Naive B cell (primary cell): ENCODE results near the gene INO80. TPM values are rescaled to one million over a fixed set of nuclear protein-coding genes. Genes with fewer than 3 reads are reported as not detected.
"Not testable (repeated sequence)": the region's sequence is repeated elsewhere in the genome, so short reads cannot be mapped to it uniquely, and the experiment has no call there.

Source experiments
- ATAC-seq, 2 donors: fragments of 150-1000 bp; cut with Tn5 transposase; 2 replicates each; pipeline ENCODE4 v1.10.0; 2021; ENCODE audit warnings: low read depth in 2 of 2, mild to moderate bottlenecking in 2 of 2, moderate library complexity in 2 of 2
- DNase-seq: peaks from one replicate; pipeline ENCODE4 v3.0.0; 2022
- H3K27ac Mint-ChIP-seq, 6 donors: one replicate each; pipeline ENCODE4 v1.8.0; 2020 to 2022; ENCODE audit warnings: mild to moderate bottlenecking in 6 of 6, mixed read lengths in 6 of 6, moderate library complexity in 5 of 6, inconsistent platforms in 2 of 6
- H3K27me3 Mint-ChIP-seq, 3 donors: one replicate each; pipeline ENCODE4 v1.8.0; 2021 to 2022; ENCODE audit warnings: mixed read lengths in 3 of 3, mild to moderate bottlenecking in 1 of 3
- H3K36me3 Mint-ChIP-seq, 2 donors: one replicate each; pipeline ENCODE4 v1.8.0; 2020 to 2022; ENCODE audit warnings: mixed read lengths in 2 of 2, inconsistent platforms in 1 of 2, mild to moderate bottlenecking in 1 of 2
- H3K4me1 Mint-ChIP-seq, 3 donors: one replicate each; pipeline ENCODE4 v1.8.0; 2020 to 2022; ENCODE audit warnings: mixed read lengths in 3 of 3, inconsistent platforms in 1 of 3, mild to moderate bottlenecking in 1 of 3, moderate library complexity in 1 of 3
- H3K4me3 Mint-ChIP-seq, 8 donors: one replicate each; pipeline ENCODE4 v1.8.0; 2020 to 2022; ENCODE audit warnings: mild to moderate bottlenecking in 8 of 8, mixed read lengths in 8 of 8, moderate library complexity in 8 of 8, inconsistent platforms in 2 of 8
- H3K9me3 Mint-ChIP-seq, 7 donors: one replicate each; pipeline ENCODE4 v1.8.0; 2020 to 2022; ENCODE audit warnings: mixed read lengths in 7 of 7, mild to moderate bottlenecking in 5 of 7, inconsistent platforms in 2 of 7, moderate library complexity in 1 of 7
- polyA plus RNA-seq, 6 donors: library from polyadenylated mRNA; unstranded; fragments of 300-500 nt; fragmentation: Illumina TruSeq; gene quantifications; one replicate each; pipeline ENCODE4 v1.2.3, GENCODE V29; 2021; ENCODE audit warnings: low read depth in 6 of 6

Gene INO80, protein sequence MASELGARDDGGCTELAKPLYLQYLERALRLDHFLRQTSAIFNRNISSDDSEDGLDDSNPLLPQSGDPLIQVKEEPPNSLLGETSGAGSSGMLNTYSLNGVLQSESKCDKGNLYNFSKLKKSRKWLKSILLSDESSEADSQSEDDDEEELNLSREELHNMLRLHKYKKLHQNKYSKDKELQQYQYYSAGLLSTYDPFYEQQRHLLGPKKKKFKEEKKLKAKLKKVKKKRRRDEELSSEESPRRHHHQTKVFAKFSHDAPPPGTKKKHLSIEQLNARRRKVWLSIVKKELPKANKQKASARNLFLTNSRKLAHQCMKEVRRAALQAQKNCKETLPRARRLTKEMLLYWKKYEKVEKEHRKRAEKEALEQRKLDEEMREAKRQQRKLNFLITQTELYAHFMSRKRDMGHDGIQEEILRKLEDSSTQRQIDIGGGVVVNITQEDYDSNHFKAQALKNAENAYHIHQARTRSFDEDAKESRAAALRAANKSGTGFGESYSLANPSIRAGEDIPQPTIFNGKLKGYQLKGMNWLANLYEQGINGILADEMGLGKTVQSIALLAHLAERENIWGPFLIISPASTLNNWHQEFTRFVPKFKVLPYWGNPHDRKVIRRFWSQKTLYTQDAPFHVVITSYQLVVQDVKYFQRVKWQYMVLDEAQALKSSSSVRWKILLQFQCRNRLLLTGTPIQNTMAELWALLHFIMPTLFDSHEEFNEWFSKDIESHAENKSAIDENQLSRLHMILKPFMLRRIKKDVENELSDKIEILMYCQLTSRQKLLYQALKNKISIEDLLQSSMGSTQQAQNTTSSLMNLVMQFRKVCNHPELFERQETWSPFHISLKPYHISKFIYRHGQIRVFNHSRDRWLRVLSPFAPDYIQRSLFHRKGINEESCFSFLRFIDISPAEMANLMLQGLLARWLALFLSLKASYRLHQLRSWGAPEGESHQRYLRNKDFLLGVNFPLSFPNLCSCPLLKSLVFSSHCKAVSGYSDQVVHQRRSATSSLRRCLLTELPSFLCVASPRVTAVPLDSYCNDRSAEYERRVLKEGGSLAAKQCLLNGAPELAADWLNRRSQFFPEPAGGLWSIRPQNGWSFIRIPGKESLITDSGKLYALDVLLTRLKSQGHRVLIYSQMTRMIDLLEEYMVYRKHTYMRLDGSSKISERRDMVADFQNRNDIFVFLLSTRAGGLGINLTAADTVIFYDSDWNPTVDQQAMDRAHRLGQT (N-terminal part only)
- 10 to 100 TPM in 1 of 6 donors, 1 to 10 TPM in 5; 3.4 to 17.1 (median 7.5) TPM for polyA plus RNA-seq

DNA sequence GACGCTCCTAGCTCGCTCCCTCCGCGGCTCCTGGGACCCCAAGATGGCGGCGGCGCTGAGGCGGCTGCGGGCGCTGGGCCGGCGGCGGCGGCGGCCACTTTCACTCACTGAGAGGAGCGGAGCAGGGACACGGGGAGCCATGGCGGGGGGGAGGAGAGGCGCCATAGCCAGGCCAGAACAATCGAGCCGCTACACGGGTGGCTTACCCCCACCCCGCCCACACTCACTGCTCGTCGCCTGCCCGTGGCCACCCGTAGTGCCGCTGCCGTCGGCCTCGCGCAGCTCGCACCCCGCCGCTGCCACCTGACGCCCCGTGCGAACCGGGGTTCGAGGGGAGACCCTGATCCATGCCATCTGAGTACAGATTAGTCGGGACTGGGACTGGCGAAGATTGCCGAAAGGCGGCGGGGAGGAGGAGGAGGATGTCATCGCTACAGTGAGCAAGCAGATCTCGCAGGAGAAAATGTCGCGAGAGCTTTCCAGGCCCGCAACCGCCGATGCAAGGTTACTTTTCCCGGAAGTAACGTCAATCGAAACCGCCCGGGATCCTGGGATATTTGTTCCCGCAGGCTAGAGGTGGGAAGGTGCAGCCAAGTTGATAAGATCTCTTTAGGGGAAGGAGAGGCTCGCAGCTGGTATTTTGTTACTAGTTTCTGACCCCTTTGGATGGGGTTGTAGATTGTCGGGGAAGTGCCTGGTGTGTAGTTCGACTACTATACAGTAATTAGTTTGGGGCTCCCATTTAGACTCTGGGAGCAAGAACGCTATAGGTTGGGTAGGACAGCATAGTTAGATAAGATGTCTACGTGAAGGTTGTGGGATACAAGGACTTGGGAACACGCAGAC is at the start of gene INO80:
TSS of gene INO80 (minus strand) at position 165 of the 846 bp plus-strand sequence. CDS start 19,970 bp downstream, outside the sequence.
- peak; percentile 94 for DNase-seq
- ATAC-seq: peak; percentile 56 to 60
- H3K27ac Mint-ChIP-seq: peak within 1 kb of the TSS; percentile 99 to 100 (median 100)
- H3K36me3 Mint-ChIP-seq: no peaks in the 10 kb centered on the region
- peak within 1 kb of the TSS; percentile 93 to 99 (median 98) for H3K4me3 Mint-ChIP-seq
- H3K9me3 Mint-ChIP-seq: no peaks in the 10 kb centered on the region
- H3K4me1 Mint-ChIP-seq: peaks cover 14 to 34% (median 29%) of the 10 kb centered on the region in 3 donors
- no peaks in the 10 kb centered on the region for H3K27me3 Mint-ChIP-seq

DNA sequence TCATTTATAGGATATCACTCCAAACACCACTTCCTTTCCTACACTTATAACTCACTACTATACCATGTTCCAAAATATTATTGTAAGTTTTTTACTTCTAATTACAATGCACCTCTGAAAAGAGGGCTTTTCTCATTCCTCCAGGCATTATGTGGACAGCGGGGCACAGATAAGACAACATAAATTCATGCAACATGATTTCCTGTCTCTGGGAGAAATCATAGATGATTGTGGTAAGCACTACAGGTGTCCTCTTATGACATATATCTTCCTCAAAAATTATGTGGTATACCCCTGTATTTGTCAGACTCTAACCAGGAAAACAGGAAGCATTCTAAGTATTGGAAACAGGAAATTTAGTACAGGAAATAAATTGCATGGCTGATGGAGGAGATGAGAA is 45.7 kb upstream of the INO80 start:
- DNase-seq: no peak
- Mint-ChIP-seq H3K4me3 (no peak overlapping the region), H3K9me3 (no peaks in the 10 kb centered on the region), H3K4me1 (peaks cover 0 to 6% (median 0%) of the 10 kb centered on the region in 3 donors), H3K27ac (peak overlapping the region in 1 of 6 donors; percentile 3), H3K27me3 (no peaks in the 10 kb centered on the region), H3K36me3 (no peaks in the 10 kb centered on the region)
- no peak for ATAC-seq

DNA sequence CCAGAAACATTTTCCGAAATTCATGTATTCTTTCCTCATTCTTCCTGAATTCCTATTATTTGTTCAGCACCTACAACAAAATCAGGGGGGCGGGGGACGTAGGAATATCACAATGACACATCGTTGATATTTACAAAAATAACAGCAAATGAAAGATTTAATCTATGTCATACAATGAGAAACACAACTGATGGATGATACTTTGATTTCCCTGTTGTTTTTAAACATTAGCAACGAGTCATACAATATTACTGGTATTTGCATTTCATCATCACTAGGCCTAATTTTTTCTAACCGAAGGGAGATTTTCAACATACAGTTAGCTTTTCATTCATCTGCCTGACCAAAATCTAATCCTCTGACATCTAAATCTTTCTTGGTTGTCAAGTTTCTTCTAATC is 45.3 kb upstream of the INO80 start:
- Mint-ChIP-seq H3K36me3 (no peaks in the 10 kb centered on the region), H3K4me1 (peaks cover 0 to 6% (median 0%) of the 10 kb centered on the region in 3 donors), H3K4me3 (no peak overlapping the region), H3K27ac (no peak overlapping the region), H3K27me3 (no peaks in the 10 kb centered on the region), H3K9me3 (no peaks in the 10 kb centered on the region)
- no peak for DNase-seq
- no peak for ATAC-seq

DNA sequence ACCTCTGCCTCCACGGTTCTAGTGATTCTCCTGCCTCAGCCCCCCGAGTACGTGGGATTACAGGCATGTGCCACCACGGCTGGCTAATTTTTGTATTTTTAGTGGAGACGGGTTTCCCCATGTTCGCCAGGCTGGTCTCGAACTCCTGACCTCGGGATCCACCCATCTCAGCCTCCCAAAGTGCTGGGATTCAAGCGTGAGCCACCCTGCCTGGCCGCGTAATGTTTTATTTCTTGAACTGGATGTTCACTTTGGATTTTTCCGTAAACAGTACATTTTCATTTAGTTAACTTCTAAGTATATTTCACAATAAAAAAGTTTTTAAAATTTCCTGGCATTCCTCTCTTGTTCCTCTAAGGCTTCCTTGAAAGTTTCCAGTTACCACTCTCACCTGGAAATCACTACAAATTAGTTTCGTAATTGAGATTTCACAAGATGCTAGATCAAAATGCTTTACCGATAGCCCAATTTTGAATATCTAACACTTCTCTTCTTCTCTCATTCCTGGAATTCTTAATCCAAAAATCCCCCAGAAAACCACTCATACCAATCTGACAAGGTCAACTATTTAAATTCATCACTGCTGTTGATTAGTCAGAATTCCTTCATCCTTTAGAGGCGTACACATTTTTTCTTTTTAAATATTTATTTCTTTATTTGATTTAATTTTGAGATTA is 44.7 kb upstream of the INO80 start:
- H3K9me3 Mint-ChIP-seq: no peaks in the 10 kb centered on the region
- H3K4me1 Mint-ChIP-seq: peaks cover 0 to 6% (median 0%) of the 10 kb centered on the region in 3 donors
- no peak overlapping the region for H3K27ac Mint-ChIP-seq
- H3K4me3 Mint-ChIP-seq: no peak overlapping the region
- ATAC-seq: no peak
- DNase-seq: no peak
- no peaks in the 10 kb centered on the region for H3K36me3 Mint-ChIP-seq
- no peaks in the 10 kb centered on the region for H3K27me3 Mint-ChIP-seq

DNA sequence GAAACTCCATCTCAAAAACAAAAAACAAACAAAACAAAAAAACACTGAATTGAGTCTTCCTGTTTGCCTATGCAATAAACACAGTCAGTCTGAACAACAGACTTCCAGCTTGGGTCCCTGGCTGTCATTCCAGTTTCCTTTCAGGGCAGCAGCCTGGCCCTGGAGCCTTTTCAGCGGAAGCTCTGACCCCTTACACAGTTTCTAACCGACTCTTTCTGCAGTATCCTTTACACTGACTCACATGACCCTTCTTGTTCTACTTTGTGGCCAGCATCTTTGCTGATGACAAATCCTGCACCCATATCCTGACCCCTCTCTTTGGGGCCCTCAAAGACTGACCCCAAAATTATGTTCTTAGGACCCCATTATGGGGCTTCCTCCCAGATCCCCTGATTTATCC is 38.3 kb upstream of the INO80 start:
- Mint-ChIP-seq H3K27me3 (no peaks in the 10 kb centered on the region), H3K36me3 (no peaks in the 10 kb centered on the region), H3K4me3 (no peak overlapping the region), H3K9me3 (no peaks in the 10 kb centered on the region), H3K27ac (no peak overlapping the region), H3K4me1 (no peaks in the 10 kb centered on the region)
- ATAC-seq (no peak), DNase-seq (no peak)

DNA sequence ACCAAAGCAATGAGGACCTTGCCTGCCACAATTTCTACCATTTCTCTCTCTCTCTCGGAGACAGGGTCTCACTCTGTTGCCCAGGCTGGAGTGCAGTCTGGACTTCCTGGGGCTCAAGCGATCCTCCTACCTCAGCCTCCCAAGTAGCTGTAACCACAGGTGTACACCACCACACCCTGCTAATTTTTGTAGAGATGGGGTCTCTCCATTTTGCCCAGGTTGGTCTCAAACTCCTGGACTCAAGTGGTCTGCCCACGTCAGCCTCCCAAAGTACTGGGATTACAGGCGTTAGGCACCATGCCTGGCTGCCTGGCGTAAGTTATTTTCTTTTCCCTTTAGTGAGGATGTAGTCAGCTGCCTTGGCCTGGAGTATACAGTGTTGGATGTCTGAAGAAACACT is 37.7 kb upstream of the INO80 start:
- Mint-ChIP-seq H3K4me3 (no peak overlapping the region), H3K36me3 (no peaks in the 10 kb centered on the region), H3K9me3 (no peaks in the 10 kb centered on the region), H3K27me3 (no peaks in the 10 kb centered on the region), H3K4me1 (no peaks in the 10 kb centered on the region), H3K27ac (peak overlapping the region in 1 of 6 donors; percentile 44)
- DNase-seq (no peak), ATAC-seq (no peak)

DNA sequence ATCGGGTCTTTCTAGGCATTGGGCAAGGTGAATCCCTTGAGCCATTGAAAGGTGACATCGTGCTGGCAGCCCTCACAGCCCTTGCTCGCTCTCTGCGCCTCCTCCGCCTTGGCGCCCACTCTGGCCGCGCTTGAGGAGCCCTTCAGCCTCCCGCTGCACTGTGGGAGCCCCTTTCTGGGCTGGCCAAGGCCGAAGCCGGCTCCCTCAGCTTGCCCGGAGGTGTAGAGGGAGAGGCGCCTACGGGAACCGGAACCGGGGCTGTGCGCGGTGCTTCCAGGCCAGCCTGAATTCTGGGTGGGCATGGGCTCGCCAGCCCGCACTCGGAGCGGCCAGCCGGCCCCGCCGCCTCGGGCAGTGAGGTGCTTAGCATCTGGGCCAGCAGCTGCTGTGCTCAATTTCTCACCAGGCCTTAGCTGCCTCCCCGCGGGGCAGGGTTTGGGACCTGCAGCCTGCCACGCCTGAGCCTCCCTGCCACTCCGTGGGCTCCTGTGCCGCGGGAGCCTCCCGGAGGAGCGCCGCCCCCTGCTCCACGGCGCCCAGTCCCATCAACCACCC is 35.4 kb upstream of the INO80 start:
- no peak overlapping the region for H3K4me3 Mint-ChIP-seq
- H3K27me3 Mint-ChIP-seq: no peaks in the 10 kb centered on the region
- H3K9me3 Mint-ChIP-seq: no peaks in the 10 kb centered on the region
- no peaks in the 10 kb centered on the region for H3K36me3 Mint-ChIP-seq
- ATAC-seq (no peak), DNase-seq (no peak)
- no peak overlapping the region for H3K27ac Mint-ChIP-seq
- H3K4me1 Mint-ChIP-seq: no peaks in the 10 kb centered on the region

DNA sequence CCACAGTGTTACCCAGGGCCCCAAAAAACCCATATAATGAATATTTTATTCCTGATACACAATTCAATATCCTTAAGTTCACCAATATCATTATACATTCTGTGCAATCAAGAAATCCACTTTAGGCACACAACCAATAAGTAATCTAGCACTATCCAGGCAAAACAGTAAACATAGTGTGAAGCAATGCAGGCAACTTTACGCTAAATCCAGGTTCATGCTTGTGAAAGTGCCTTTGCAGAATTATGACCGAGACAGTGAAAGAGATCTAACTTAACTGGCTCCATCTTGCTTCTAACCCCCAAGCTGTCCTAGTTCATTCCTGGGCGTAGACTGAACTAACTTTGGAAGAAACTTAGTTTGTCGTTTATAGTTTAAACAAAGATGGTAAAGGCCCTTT is 34.2 kb upstream of the INO80 start:
- Mint-ChIP-seq H3K4me3 (no peak overlapping the region), H3K36me3 (no peaks in the 10 kb centered on the region), H3K27ac (no peak overlapping the region), H3K4me1 (no peaks in the 10 kb centered on the region), H3K27me3 (no peaks in the 10 kb centered on the region), H3K9me3 (no peaks in the 10 kb centered on the region)
- ATAC-seq (no peak), DNase-seq (no peak)

DNA sequence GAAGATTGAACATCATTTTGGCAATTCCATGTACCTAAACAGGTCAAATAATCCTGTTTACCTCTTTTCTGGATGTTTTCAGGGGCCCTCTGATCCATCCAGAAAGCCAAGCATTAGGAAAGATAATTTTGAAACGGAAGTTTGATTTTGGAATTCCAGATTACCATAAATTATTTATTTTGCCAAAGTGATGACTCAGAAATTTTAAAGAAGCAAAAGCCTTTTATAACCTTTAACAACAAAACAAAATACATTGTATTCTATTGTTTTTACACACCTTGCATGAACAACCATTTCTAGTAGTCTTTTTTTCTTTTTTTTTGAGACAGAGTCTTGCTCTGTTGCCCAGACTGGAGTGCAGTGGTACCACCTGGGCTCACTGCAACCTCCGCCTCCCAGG is 32.0 kb upstream of the INO80 start:
- Mint-ChIP-seq H3K4me3 (no peak overlapping the region), H3K27me3 (no peaks in the 10 kb centered on the region), H3K4me1 (no peaks in the 10 kb centered on the region), H3K27ac (no peak overlapping the region), H3K36me3 (no peaks in the 10 kb centered on the region), H3K9me3 (no peaks in the 10 kb centered on the region)
- DNase-seq: no peak
- ATAC-seq: no peak

DNA sequence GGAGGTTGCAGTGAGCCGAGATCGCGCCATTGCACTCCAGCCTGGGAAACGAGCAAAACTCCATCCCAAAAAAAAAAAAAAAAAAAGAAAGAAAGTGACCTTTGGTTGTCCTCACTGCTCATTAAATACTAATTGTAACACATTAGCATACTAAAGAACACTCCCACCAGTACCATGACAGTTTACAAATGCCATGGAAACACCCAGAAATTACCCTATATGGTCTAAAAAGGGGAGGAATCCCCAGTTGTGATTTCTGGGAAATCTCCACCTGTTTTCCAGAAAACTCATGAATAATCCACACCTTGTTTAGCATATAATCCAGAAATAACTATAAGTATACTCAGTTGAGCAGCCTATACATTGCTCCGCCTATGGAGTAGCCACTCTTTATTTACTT is 23.5 kb upstream of the INO80 start:
- DNase-seq (no peak), ATAC-seq (no peak)
- H3K4me3 Mint-ChIP-seq: no peak overlapping the region
- no peaks in the 10 kb centered on the region for H3K4me1 Mint-ChIP-seq
- H3K27me3 Mint-ChIP-seq: no peaks in the 10 kb centered on the region
- no peak overlapping the region for H3K27ac Mint-ChIP-seq
- no peaks in the 10 kb centered on the region for H3K36me3 Mint-ChIP-seq
- no peaks in the 10 kb centered on the region for H3K9me3 Mint-ChIP-seq

DNA sequence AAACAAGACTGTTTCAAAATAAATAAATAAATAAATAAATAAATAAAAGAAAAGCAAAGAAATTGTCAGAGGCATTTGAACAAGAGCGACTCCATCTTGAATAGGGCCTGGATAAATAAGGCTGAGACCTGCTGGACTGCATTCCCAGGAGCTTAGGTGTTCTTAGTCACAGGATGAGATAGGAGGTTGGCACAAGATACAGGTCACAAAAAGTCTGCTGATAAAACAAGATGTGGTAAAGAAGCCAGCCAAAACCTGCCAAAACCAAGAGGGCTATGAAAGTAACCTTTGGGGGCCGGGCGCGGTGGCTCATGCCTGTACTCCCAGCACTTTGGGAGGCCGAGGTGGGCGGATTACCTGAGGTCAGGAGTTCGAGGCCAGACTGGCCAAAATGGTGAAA is 23.0 kb upstream of the INO80 start:
- not testable (repeated sequence) for H3K27ac Mint-ChIP-seq, H3K36me3 Mint-ChIP-seq, DNase-seq, H3K27me3 Mint-ChIP-seq, H3K4me3 Mint-ChIP-seq, ATAC-seq, H3K4me1 Mint-ChIP-seq, H3K9me3 Mint-ChIP-seq

DNA sequence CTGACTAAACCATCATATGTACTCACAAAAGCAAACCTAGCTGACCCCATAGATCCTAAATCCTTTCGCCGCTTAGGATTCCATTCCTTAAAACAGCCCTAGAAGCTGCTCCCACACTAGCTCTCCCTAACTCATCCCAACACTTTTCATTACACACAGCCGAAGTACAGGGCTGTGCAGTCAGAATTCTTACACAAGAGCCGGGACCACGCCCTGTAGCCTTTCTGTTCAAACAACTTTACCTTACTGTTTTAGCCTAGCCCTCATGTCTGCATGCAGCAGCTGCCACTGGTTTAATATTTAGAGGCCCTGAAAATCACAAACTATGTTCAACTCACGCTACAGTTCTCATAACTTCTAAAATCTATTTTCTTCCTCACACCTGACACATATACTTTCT is 19.5 kb upstream of the INO80 start:
- H3K9me3 Mint-ChIP-seq, ATAC-seq, H3K27ac Mint-ChIP-seq, DNase-seq, H3K4me3 Mint-ChIP-seq, H3K4me1 Mint-ChIP-seq, H3K36me3 Mint-ChIP-seq: not testable (repeated sequence)
- peaks cover 0 to 19% (median 11%) of the 10 kb centered on the region in 3 donors for H3K27me3 Mint-ChIP-seq
